ENCODE results near the gene SEMA6D.
A peak's percentile ranks its signal among the peaks of the same experiment; 100 is the strongest.

The SEMA6D gene

GRCh38 chr15:47691882-47692281, 25.4 kb upstream of the SEMA6D start:
- no peak for TF ChIP-seq SP1 (IDR thresholded peaks at IDR 0.05)
- TF ChIP-seq FOXM1 (IDR thresholded peaks at IDR 0.05; ENCODE audit: borderline replicate concordance): no peak
- TF ChIP-seq TARDBP (IDR thresholded peaks at IDR 0.05): no peak
- no peak for TF ChIP-seq PKNOX1 (IDR thresholded peaks at IDR 0.05)
- TF ChIP-seq LEF1 (IDR thresholded peaks at IDR 0.05; ENCODE audit: borderline replicate concordance): no peak
- TF ChIP-seq HDGF (IDR thresholded peaks at IDR 0.05; ENCODE audit: borderline replicate concordance): no peak
- TF ChIP-seq BHLHE40 (IDR thresholded peaks at IDR 0.05; ENCODE audit: borderline replicate concordance): no peak
- no peak for TF ChIP-seq ZNF384 (IDR thresholded peaks at IDR 0.05)
- no peak for TF ChIP-seq NFRKB (IDR thresholded peaks at IDR 0.05)
- TF ChIP-seq CTBP1 (IDR thresholded peaks at IDR 0.05; ENCODE audit: borderline replicate concordance): no peak
- no peak for TF ChIP-seq L3MBTL2 (conservative IDR thresholded peaks at IDR 0.05)
- TF ChIP-seq ELF4 (IDR thresholded peaks at IDR 0.05): no peak
- TF ChIP-seq FOXK2 (IDR thresholded peaks at IDR 0.05): no peak
- ChIA-PET CTCF (interaction anchor here (0.8 kb wide), 1 partner anchor 1384 kb away, joined by 7 read pairs; no protein-coding TSS in a partner anchor), POLR2A (no interaction called here)
- DNase-seq (ENCODE audit: extremely low spot score): no peak

GRCh38 chr15:47696351-47696750, 21.0 kb upstream of the SEMA6D start:
- POLR2A ChIA-PET: no interaction called here
- TF ChIP-seq L3MBTL2 (conservative IDR thresholded peaks at IDR 0.05) (no peak), HDGF (IDR thresholded peaks at IDR 0.05; ENCODE audit: borderline replicate concordance) (no peak), ZNF384 (IDR thresholded peaks at IDR 0.05) (no peak), SUZ12 (IDR thresholded peaks at IDR 0.05) (no peak), NFRKB (IDR thresholded peaks at IDR 0.05) (no peak), ELF4 (IDR thresholded peaks at IDR 0.05) (no peak), TARDBP (IDR thresholded peaks at IDR 0.05) (no peak), SP1 (IDR thresholded peaks at IDR 0.05) (no peak), FOXA1 (IDR thresholded peaks at IDR 0.05) (no peak), FOXM1 (IDR thresholded peaks at IDR 0.05; ENCODE audit: borderline replicate concordance) (no peak), CTBP1 (IDR thresholded peaks at IDR 0.05; ENCODE audit: borderline replicate concordance) (no peak), LEF1 (IDR thresholded peaks at IDR 0.05; ENCODE audit: borderline replicate concordance) (no peak), PKNOX1 (IDR thresholded peaks at IDR 0.05) (no peak), BHLHE40 (IDR thresholded peaks at IDR 0.05; ENCODE audit: borderline replicate concordance) (no peak), ARNT (IDR thresholded peaks at IDR 0.05) (no peak), FOXK2 (IDR thresholded peaks at IDR 0.05) (no peak)
- CTCF ChIA-PET: no interaction called here
- DNase-seq (ENCODE audit: extremely low spot score): no peak

- ChIA-PET POLR2A (no interaction called here), CTCF (no interaction called here)
- DNase-seq (ENCODE audit: extremely low spot score): no peak
- TF ChIP-seq ZNF384 (IDR thresholded peaks at IDR 0.05) (no peak), L3MBTL2 (conservative IDR thresholded peaks at IDR 0.05) (no peak), ARNT (IDR thresholded peaks at IDR 0.05) (no peak), FOXK2 (IDR thresholded peaks at IDR 0.05) (no peak), NFRKB (IDR thresholded peaks at IDR 0.05) (no peak), FOXA1 (IDR thresholded peaks at IDR 0.05) (no peak)
These were observed 11.9 kb upstream of the SEMA6D start for GRCh38 chr15:47705281-47705997.

DNA sequence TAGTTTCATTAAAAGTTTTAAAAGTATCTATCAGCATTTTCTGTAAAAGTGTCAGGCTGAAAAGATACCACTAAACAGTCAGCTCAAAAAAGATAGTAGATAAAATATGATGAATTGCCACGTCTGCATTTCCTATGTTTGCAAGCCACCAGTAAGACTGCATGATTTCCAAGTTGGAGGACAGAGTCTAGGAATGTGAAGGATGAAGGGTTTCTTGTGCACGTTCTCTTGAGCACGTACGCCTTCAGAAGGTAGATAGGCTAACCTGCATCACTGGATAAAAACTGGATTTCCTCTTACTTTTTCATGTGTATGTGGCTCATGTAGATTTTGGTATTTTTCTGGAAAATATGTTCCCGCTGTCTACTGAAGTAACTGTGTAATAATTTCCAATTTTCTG, 9.9 kb upstream of the SEMA6D start:
- CTCF ChIA-PET: no interaction called here

GRCh38 chr15:47708161-47708980, 8.9 kb upstream of the SEMA6D start:
- CTCF ChIA-PET: interaction anchor here (0.6 kb wide), 1 partner anchor 282 kb away, joined by 3 read pairs; no protein-coding TSS in a partner anchor
- no peak for DNase-seq (ENCODE audit: extremely low spot score)
- no peak for TF ChIP-seq FOXA1 (IDR thresholded peaks at IDR 0.05)
- TF ChIP-seq SUZ12 (IDR thresholded peaks at IDR 0.05): no peak
- POLR2A ChIA-PET: no interaction called here

More for the DNA sequence above, 9.9 kb upstream of the SEMA6D start:
- no peak for DNase-seq (ENCODE audit: extremely low spot score)
- no peak for TF ChIP-seq HDGF (IDR thresholded peaks at IDR 0.05; ENCODE audit: borderline replicate concordance)
- no peak for TF ChIP-seq BHLHE40 (IDR thresholded peaks at IDR 0.05; ENCODE audit: borderline replicate concordance)
- no peak for TF ChIP-seq SP1 (IDR thresholded peaks at IDR 0.05)
- TF ChIP-seq NFRKB (IDR thresholded peaks at IDR 0.05): no peak
- TF ChIP-seq ELF4 (IDR thresholded peaks at IDR 0.05): no peak
- no peak for TF ChIP-seq TARDBP (IDR thresholded peaks at IDR 0.05)
- TF ChIP-seq LEF1 (IDR thresholded peaks at IDR 0.05; ENCODE audit: borderline replicate concordance): no peak
- TF ChIP-seq SUZ12 (IDR thresholded peaks at IDR 0.05): no peak
- no peak for TF ChIP-seq FOXK2 (IDR thresholded peaks at IDR 0.05)
- TF ChIP-seq CTBP1 (IDR thresholded peaks at IDR 0.05; ENCODE audit: borderline replicate concordance): no peak
- TF ChIP-seq ZNF384 (IDR thresholded peaks at IDR 0.05): no peak
- TF ChIP-seq FOXA1 (IDR thresholded peaks at IDR 0.05): no peak
- no peak for TF ChIP-seq FOXM1 (IDR thresholded peaks at IDR 0.05; ENCODE audit: borderline replicate concordance)
- no peak for TF ChIP-seq PKNOX1 (IDR thresholded peaks at IDR 0.05)
- TF ChIP-seq L3MBTL2 (conservative IDR thresholded peaks at IDR 0.05): no peak
- no peak for TF ChIP-seq ARNT (IDR thresholded peaks at IDR 0.05)
- POLR2A ChIA-PET: no interaction called here

- TF ChIP-seq HDGF (IDR thresholded peaks at IDR 0.05; ENCODE audit: borderline replicate concordance): no peak
- TF ChIP-seq SP1 (IDR thresholded peaks at IDR 0.05): no peak
- TF ChIP-seq ELF4 (IDR thresholded peaks at IDR 0.05): no peak
- TF ChIP-seq ARNT (IDR thresholded peaks at IDR 0.05): no peak
- no peak for TF ChIP-seq ZNF384 (IDR thresholded peaks at IDR 0.05)
- TF ChIP-seq BHLHE40 (IDR thresholded peaks at IDR 0.05; ENCODE audit: borderline replicate concordance): no peak
- TF ChIP-seq FOXA1 (IDR thresholded peaks at IDR 0.05): no peak
- no peak for TF ChIP-seq CTBP1 (IDR thresholded peaks at IDR 0.05; ENCODE audit: borderline replicate concordance)
- TF ChIP-seq SUZ12 (IDR thresholded peaks at IDR 0.05): no peak
- no peak for TF ChIP-seq PKNOX1 (IDR thresholded peaks at IDR 0.05)
- TF ChIP-seq NFRKB (IDR thresholded peaks at IDR 0.05): no peak
- no peak for TF ChIP-seq FOXM1 (IDR thresholded peaks at IDR 0.05; ENCODE audit: borderline replicate concordance)
- TF ChIP-seq LEF1 (IDR thresholded peaks at IDR 0.05; ENCODE audit: borderline replicate concordance): no peak
- TF ChIP-seq FOXK2 (IDR thresholded peaks at IDR 0.05): no peak
- no peak for TF ChIP-seq TARDBP (IDR thresholded peaks at IDR 0.05)
- TF ChIP-seq L3MBTL2 (conservative IDR thresholded peaks at IDR 0.05): no peak
- CTCF ChIA-PET: interaction anchor here (0.8 to 1.7 kb wide), 5 partner anchors 15 to 424 kb away, joined by 3 to 5 read pairs (median 4); no protein-coding TSS in a partner anchor
- DNase-seq (ENCODE audit: extremely low spot score): peak; percentile 9
- POLR2A ChIA-PET: no interaction called here
These were observed 5.7 kb upstream of the SEMA6D start for GRCh38 chr15:47711655-47712054.

Measured in HEK293T (cell line).